Aorta (tissue), 5 donors: ENCODE data around the gene MOSPD2. TPM values are rescaled to one million over a fixed set of nuclear protein-coding genes. Genes with fewer than 3 reads are reported as not detected.

Source experiments
- ATAC-seq: fragments of 200-7000 bp; cut with Tn5 transposase; one replicate; pipeline ENCODE4 v1.9.1; 2022; ENCODE audit warnings: moderate library complexity; ENCODE audit not compliant: low FRiP score
- DNase-seq, 2 donors: peaks; one replicate each; pipeline ENCODE4 v3.0.0-alpha.2; 2020
- H3K27ac ChIP-seq, 2 donors: one replicate each; pipeline ENCODE4 v1.5.1; 2013; ENCODE audit warnings: low read length in 2 of 2, mild to moderate bottlenecking in 2 of 2, moderate library complexity in 2 of 2, control low read depth in 1 of 2, inconsistent platforms in 1 of 2, low read depth in 1 of 2
- H3K27me3 ChIP-seq, 2 donors: one replicate each; pipeline ENCODE4 v1.6.1; 2013; ENCODE audit warnings: control low read depth in 1 of 2, low read length in 1 of 2, mild to moderate bottlenecking in 1 of 2, moderate library complexity in 1 of 2; ENCODE audit not compliant: insufficient read depth in 2 of 2, control insufficient read depth in 1 of 2
- H3K36me3 ChIP-seq, 2 donors: one replicate each; pipeline ENCODE4 v1.6.1; 2013; ENCODE audit warnings: control low read depth in 1 of 2, low read length in 1 of 2, mild to moderate bottlenecking in 1 of 2; ENCODE audit not compliant: insufficient read depth in 2 of 2, control insufficient read depth in 1 of 2
- H3K4me1 ChIP-seq, 2 donors: one replicate each; pipeline ENCODE4 v1.6.1; 2013; ENCODE audit warnings: low read length in 2 of 2, control low read depth in 1 of 2, mild to moderate bottlenecking in 1 of 2, moderate library complexity in 1 of 2; ENCODE audit not compliant: insufficient read depth in 2 of 2, control insufficient read depth in 1 of 2
- H3K4me3 ChIP-seq, 2 donors: one replicate each; pipeline ENCODE4 v1.5.1; 2013; ENCODE audit warnings: low read length in 2 of 2, control low read depth in 1 of 2, mild to moderate bottlenecking in 1 of 2
- H3K9me3 ChIP-seq: one replicate; pipeline ENCODE4 v1.6.1; 2013; ENCODE audit warnings: mild to moderate bottlenecking, low read length; ENCODE audit not compliant: control insufficient read depth
- WGBS, 2 donors: extraction: QIAGEN DNeasy Blood & Tissue Kit; methylation state at CpG; one replicate each; pipeline ENCODE4 v1.1.7; 2013; 5-methylcytosine and 5-hydroxymethylcytosine counted together
- intact Hi-C, 2 donors: fragments of 100-400 bp; cut with DNase I; formaldehyde crosslinking; loops; one replicate each; pipeline versions ENCODE4 v1.14.2 to v1.15.0; 2022
- long read RNA-seq, 2 donors: library from polyadenylated mRNA; unstranded; transcript quantifications; one replicate each; pipeline ENCODE4 v2.0.0, GENCODE V29; 2020 to 2021
- polyA plus RNA-seq, 2 donors: library from polyadenylated mRNA; stranded (reverse); fragments of 200-250 nt; gene quantifications; one replicate each; pipeline ENCODE4 v1.2.3, GENCODE V29; 2013
- total RNA-seq, 2 donors: library from RNA; stranded (reverse); fragmentation: NEBNext Ultra II Directional; extraction: Animal tissue kit (Norgen Biotek cat#: 25700); gene quantifications; one replicate each; pipeline ENCODE4 v1.2.1, GENCODE V29; 2021
- donor health status: healthy with polysubstance abuse.
- donor health status: Bipolar disorder and iron deficiency.
- donor health status: DM: no; HTN: no; CAD: no.
- donor health status: DM: no; HTN: no; CAD: no.
- donor health status: DM: yes; HTN: yes; CAD: no.

The MOSPD2 gene
- total RNA-seq: 10 to 100 TPM; 14.6 to 21.3 TPM
- polyA plus RNA-seq: 1 to 10 TPM; 3.6 to 7.8 TPM
- long read RNA-seq, donor 1, full-length matches to known transcripts: 19 of 32 reads
- long read RNA-seq, donor 1, partial matches to known transcripts: 8 of 32 reads
- long read RNA-seq, donor 1, other reads (novel, unspliced or antisense): 5 of 32 reads
- long read RNA-seq, donor 2, full-length matches to known transcripts: 4 of 8 reads
- long read RNA-seq, donor 2, partial matches to known transcripts: 0 of 8 reads
- long read RNA-seq, donor 2, other reads (novel, unspliced or antisense): 4 of 8 reads

- ATAC-seq: peak; percentile 99
- Histone ChIP-seq H3K4me3 (peak within 1 kb of the TSS; percentile 14 to 21), H3K27me3 (no peaks in the 10 kb centered on the region), H3K27ac (peak within 1 kb of the TSS in 1 of 2 donors; percentile 35), H3K9me3 (no peaks in the 10 kb centered on the region), H3K4me1 (no peaks in the 10 kb centered on the region), H3K36me3 (no peaks in the 10 kb centered on the region)
- 0 to 27% methylated on average over 78 of the region's 78 CpGs for WGBS, 2 donors
- intact Hi-C loops: no loop called here
- DNase-seq: peak; percentile 97
These were observed at the start of gene MOSPD2, which contains the start of gene FANCB for GRCh38 chrX:14872851-14873675. TSS of gene MOSPD2 (plus strand) at chrX:14873421. CDS start at chrX:14873529, 108 bp downstream. TSS of gene FANCB (minus strand) at chrX:14873069. CDS start at chrX:14865510, 7,559 bp downstream.

- Histone ChIP-seq H3K36me3 (no peaks in the 10 kb centered on the region), H3K27ac (no peak overlapping the region), H3K27me3 (no peaks in the 10 kb centered on the region), H3K4me1 (no peaks in the 10 kb centered on the region), H3K9me3 (no peaks in the 10 kb centered on the region), H3K4me3 (no peak overlapping the region)
- intact Hi-C loops: no loop called here
- DNase-seq (no peak), ATAC-seq (no peak)
These were observed 47.4 kb upstream of the MOSPD2 start for GRCh38 chrX:14825851-14826250.

GRCh38 chrX:14826319-14826718, 46.9 kb upstream of the MOSPD2 start:
- Histone ChIP-seq H3K27ac (no peak overlapping the region), H3K9me3 (no peaks in the 10 kb centered on the region), H3K36me3 (no peaks in the 10 kb centered on the region), H3K4me3 (no peak overlapping the region), H3K27me3 (no peaks in the 10 kb centered on the region), H3K4me1 (no peaks in the 10 kb centered on the region)
- ATAC-seq (no peak), DNase-seq (no peak)
- intact Hi-C loops: no loop called here
- WGBS, 2 donors: 37 to 45% methylated on average over 3 of the region's 3 CpGs

GRCh38 chrX:14829643-14830042, 43.6 kb upstream of the MOSPD2 start:
- no peaks in the 10 kb centered on the region for H3K27me3 ChIP-seq
- no peaks in the 10 kb centered on the region for H3K4me1 ChIP-seq
- 43 to 60% methylated on average over 2 of the region's 2 CpGs for WGBS, 2 donors
- H3K36me3 ChIP-seq: no peaks in the 10 kb centered on the region
- ATAC-seq: no peak
- H3K4me3 ChIP-seq: no peak overlapping the region
- intact Hi-C loops: no loop called here
- no peak overlapping the region for H3K27ac ChIP-seq
- H3K9me3 ChIP-seq: no peaks in the 10 kb centered on the region
- DNase-seq: no peak

- Histone ChIP-seq H3K4me3 (no peak overlapping the region), H3K27ac (no peak overlapping the region), H3K9me3 (no peaks in the 10 kb centered on the region), H3K4me1 (no peaks in the 10 kb centered on the region), H3K27me3 (no peaks in the 10 kb centered on the region), H3K36me3 (no peaks in the 10 kb centered on the region)
- intact Hi-C loops: no loop called here
- 31 to 39% methylated on average over 2 of the region's 2 CpGs for WGBS, 2 donors
- no peak for DNase-seq
- no peak for ATAC-seq
These were observed 41.1 kb upstream of the MOSPD2 start for GRCh38 chrX:14832151-14832550.

- Histone ChIP-seq H3K27me3 (no peaks in the 10 kb centered on the region), H3K4me3 (no peak overlapping the region), H3K36me3 (no peaks in the 10 kb centered on the region), H3K4me1 (no peaks in the 10 kb centered on the region), H3K27ac (no peak overlapping the region), H3K9me3 (no peaks in the 10 kb centered on the region)
- intact Hi-C loops: no loop called here
- no peak for DNase-seq
- ATAC-seq: no peak
These were observed 40.6 kb upstream of the MOSPD2 start for GRCh38 chrX:14832586-14832985.

GRCh38 chrX:14837155-14837554, 36.1 kb upstream of the MOSPD2 start:
- no peak for ATAC-seq
- no peaks in the 10 kb centered on the region for H3K4me1 ChIP-seq
- H3K9me3 ChIP-seq: no peaks in the 10 kb centered on the region
- 82 to 98% methylated on average over 2 of the region's 2 CpGs for WGBS, 2 donors
- intact Hi-C loops: no loop called here
- H3K27me3 ChIP-seq: no peaks in the 10 kb centered on the region
- H3K4me3 ChIP-seq: no peak overlapping the region
- no peak overlapping the region for H3K27ac ChIP-seq
- H3K36me3 ChIP-seq: no peaks in the 10 kb centered on the region
- no peak for DNase-seq

GRCh38 chrX:14843666-14844065, 29.6 kb upstream of the MOSPD2 start:
- no peaks in the 10 kb centered on the region for H3K4me1 ChIP-seq
- H3K4me3 ChIP-seq: no peak overlapping the region
- no peak overlapping the region for H3K27ac ChIP-seq
- H3K9me3 ChIP-seq: no peaks in the 10 kb centered on the region
- no peaks in the 10 kb centered on the region for H3K36me3 ChIP-seq
- DNase-seq: no peak
- intact Hi-C loops: no loop called here
- 87 to 90% methylated on average over 4 of the region's 4 CpGs for WGBS, 2 donors
- H3K27me3 ChIP-seq: no peaks in the 10 kb centered on the region
- ATAC-seq: no peak

- Histone ChIP-seq H3K27ac (no peak overlapping the region), H3K36me3 (no peaks in the 10 kb centered on the region), H3K9me3 (no peaks in the 10 kb centered on the region), H3K27me3 (no peaks in the 10 kb centered on the region), H3K4me3 (no peak overlapping the region), H3K4me1 (no peaks in the 10 kb centered on the region)
- no peak for DNase-seq
- intact Hi-C loops: no loop called here
- 72 to 95% methylated on average over 3 of the region's 3 CpGs for WGBS, 2 donors
- ATAC-seq: no peak
These were observed 21.7 kb upstream of the MOSPD2 start for GRCh38 chrX:14851526-14851925.
